DOHH2 (cell line): ENCODE data around the gene PLXNB3.

ENCODE experiments used
- H3F3A ChIP-seq: fragments of 200-600 bp; sonication (generic), shearing (Covaris generic); 2 replicates; pipeline ENCODE4 v1.6.0; 2016; ENCODE audit warnings: antibody characterized with exemption, mild to moderate bottlenecking; ENCODE audit not compliant: control insufficient read depth, insufficient read depth
- H3K27ac ChIP-seq: fragments of 200-600 bp; sonication (generic); 2 replicates; pipeline ENCODE4 v1.5.1; 2014; ENCODE audit warnings: low read depth, mild to moderate bottlenecking, low read length, moderate library complexity
- H3K27me3 ChIP-seq: fragments of 200-600 bp; sonication (generic); 2 replicates; pipeline ENCODE4 v1.6.1; 2014; ENCODE audit warnings: mild to moderate bottlenecking, low read length, mixed read lengths; ENCODE audit not compliant: control insufficient read depth
- H3K36me3 ChIP-seq: fragments of 200-600 bp; sonication (generic); 2 replicates; pipeline ENCODE4 v1.6.1; 2014; ENCODE audit warnings: mild to moderate bottlenecking, low read length, moderate library complexity, mixed read lengths; ENCODE audit not compliant: control insufficient read depth
- H3K4me1 ChIP-seq: fragments of 200-600 bp; sonication (generic); 2 replicates; pipeline ENCODE4 v1.6.1; 2014; ENCODE audit warnings: mild to moderate bottlenecking, low read length, mixed read lengths; ENCODE audit not compliant: control insufficient read depth
- H3K4me2 ChIP-seq: fragments of 200-600 bp; sonication (generic); 2 replicates; pipeline ENCODE4 v1.6.0; 2014; ENCODE audit warnings: mild to moderate bottlenecking, low read length, moderate library complexity
- H3K4me3 ChIP-seq: fragments of 200-600 bp; sonication (generic); 2 replicates; pipeline ENCODE4 v1.5.1; 2014; ENCODE audit warnings: mild to moderate bottlenecking, low read length, mixed read lengths
- H3K79me2 ChIP-seq: fragments of 200-600 bp; sonication (generic); 2 replicates; pipeline ENCODE4 v1.6.1; 2014; ENCODE audit warnings: mild to moderate bottlenecking, low read length, mixed read lengths; ENCODE audit not compliant: control insufficient read depth
- H3K9me2 ChIP-seq: fragments of 200-600 bp; sonication (generic); replicated peaks from 2 replicates; pipeline ENCODE4 v1.6.1; 2014; ENCODE audit warnings: mild to moderate bottlenecking, low read length, mixed read lengths; ENCODE audit not compliant: control insufficient read depth
- H3K9me3 ChIP-seq: fragments of 200-600 bp; sonication (generic); 2 replicates; pipeline ENCODE4 v1.6.1; 2014; ENCODE audit warnings: antibody characterized with exemption, low read length, mixed read lengths; ENCODE audit not compliant: control insufficient read depth, insufficient read depth
- H4K20me1 ChIP-seq: fragments of 200-600 bp; sonication (generic); 2 replicates; pipeline ENCODE4 v1.6.0; 2014; ENCODE audit warnings: low read depth, mild to moderate bottlenecking, antibody characterized with exemption, low read length, moderate library complexity; ENCODE audit not compliant: control insufficient read depth, insufficient read depth
- EZH2phosphoT487 ChIP-seq: fragments of 200-600 bp; sonication (generic); IDR thresholded peaks from 2 replicates; pipeline ENCODE4 v1.6.1; 2017; ENCODE audit warnings: borderline replicate concordance, mild to moderate bottlenecking, antibody characterized with exemption, low read length, moderate library complexity, mixed read lengths
- TF ChIP-seq, protein P1 (sequence below): fragments of 200-600 bp; sonication (generic); IDR thresholded peaks from one replicate; pipeline ENCODE4 v1.5.1; 2014; ENCODE audit warnings: antibody characterized with exemption, mild to moderate bottlenecking, low read depth, low read length; ENCODE audit not compliant: poor library complexity, severe bottlenecking

PLXNB3 gene

DNA sequence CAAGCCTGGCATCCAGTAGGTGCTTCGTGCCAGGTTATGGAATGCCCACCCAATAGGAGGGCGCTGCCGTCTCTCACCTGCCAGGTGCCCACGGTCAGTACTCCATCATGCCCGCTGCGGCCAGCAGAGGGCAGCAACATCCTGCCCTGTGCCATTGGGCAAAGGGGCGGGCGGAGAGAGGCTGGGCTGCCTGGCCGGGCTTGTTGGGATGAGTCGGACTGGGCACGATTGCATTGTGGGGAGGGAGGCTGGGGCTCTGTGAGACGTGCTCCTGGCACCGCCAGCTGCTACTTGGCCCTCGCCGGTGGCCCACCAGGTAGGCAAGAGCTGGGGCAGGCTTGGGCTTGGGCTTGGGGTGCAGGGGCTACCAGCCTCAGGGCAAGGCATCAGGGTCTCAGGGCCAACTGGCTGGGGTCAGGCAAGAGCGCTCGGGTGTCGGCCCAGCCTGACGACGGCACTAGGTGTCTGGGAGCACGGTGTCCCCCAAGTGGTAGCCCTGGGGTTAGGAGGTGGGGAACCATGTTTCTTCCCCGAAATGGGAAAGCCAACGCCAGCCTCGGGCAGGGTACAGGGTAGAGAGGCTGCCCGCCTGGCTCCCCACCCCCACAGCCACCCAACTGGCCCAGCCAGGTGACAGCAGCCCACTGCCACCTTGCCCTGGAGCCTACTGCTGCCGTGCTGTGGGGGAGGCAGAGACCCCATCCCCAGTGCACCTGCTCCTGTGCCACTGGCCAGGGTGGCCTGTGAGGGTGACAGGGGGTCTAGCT is at the start of gene PLXNB3:
Gene PLXNB3, plus strand, starts transcription at position 261 of the 767 bp plus-strand sequence. CDS start 1,287 bp downstream, outside the sequence.
- H3K79me2 ChIP-seq, result no peaks in the 10 kb centered on the region
- no peak within 1 kb of the TSS for H3K27ac ChIP-seq
- no peak for TF ChIP-seq EZH2phosphoT487
- TF ChIP-seq, protein P1, sequence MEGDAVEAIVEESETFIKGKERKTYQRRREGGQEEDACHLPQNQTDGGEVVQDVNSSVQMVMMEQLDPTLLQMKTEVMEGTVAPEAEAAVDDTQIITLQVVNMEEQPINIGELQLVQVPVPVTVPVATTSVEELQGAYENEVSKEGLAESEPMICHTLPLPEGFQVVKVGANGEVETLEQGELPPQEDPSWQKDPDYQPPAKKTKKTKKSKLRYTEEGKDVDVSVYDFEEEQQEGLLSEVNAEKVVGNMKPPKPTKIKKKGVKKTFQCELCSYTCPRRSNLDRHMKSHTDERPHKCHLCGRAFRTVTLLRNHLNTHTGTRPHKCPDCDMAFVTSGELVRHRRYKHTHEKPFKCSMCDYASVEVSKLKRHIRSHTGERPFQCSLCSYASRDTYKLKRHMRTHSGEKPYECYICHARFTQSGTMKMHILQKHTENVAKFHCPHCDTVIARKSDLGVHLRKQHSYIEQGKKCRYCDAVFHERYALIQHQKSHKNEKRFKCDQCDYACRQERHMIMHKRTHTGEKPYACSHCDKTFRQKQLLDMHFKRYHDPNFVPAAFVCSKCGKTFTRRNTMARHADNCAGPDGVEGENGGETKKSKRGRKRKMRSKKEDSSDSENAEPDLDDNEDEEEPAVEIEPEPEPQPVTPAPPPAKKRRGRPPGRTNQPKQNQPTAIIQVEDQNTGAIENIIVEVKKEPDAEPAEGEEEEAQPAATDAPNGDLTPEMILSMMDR, result peak; percentile 83
- no peaks in the 10 kb centered on the region for H3K27me3 ChIP-seq
- no peaks in the 10 kb centered on the region for H3K9me2 ChIP-seq
- H3K36me3 ChIP-seq, result no peaks in the 10 kb centered on the region
- H4K20me1 ChIP-seq, result no peaks in the 10 kb centered on the region
- peaks cover 3% of the 10 kb centered on the region; the same call in 1 of the 2 replicates for H3K4me1 ChIP-seq
- no peaks in the 10 kb centered on the region for H3K9me3 ChIP-seq
- H3K4me2 ChIP-seq, result no peak within 1 kb of the TSS
- H3K4me3 ChIP-seq, result no peak within 1 kb of the TSS
- H3F3A ChIP-seq, result no peaks in the 10 kb centered on the region

DNA sequence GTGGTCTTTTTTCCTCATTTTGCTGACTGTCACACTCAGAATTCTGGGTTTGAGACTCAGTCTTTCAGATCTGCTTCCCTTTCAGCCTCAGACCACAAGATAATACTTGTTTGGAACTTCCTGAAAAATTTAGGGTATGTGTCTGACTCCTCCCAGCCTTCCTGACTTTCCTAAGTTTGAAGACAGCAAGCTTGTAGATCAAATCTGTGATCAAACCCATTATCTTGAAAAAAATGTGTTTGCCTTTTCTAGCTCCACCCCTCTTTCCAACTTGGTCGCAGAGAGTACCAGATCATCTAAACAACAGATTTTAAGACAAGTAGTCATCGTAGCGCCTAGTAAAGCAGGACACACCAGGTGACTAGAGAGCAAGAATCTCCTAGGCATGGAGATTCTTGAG is 49.8 kb upstream of the PLXNB3 start:
- Histone ChIP-seq H3K4me3 (no peak overlapping the region), H3K27me3 (no peaks in the 10 kb centered on the region), H3K27ac (no peak overlapping the region), H3K4me1 (no peaks in the 10 kb centered on the region), H4K20me1 (no peaks in the 10 kb centered on the region), H3K36me3 (peaks cover 22% of the 10 kb centered on the region), H3K9me2 (no peaks in the 10 kb centered on the region), H3K79me2 (no peaks in the 10 kb centered on the region), H3F3A (no peaks in the 10 kb centered on the region), H3K9me3 (no peaks in the 10 kb centered on the region), H3K4me2 (no peak overlapping the region)
- no peak for TF ChIP-seq EZH2phosphoT487
- TF ChIP-seq, protein P1, result no peak

DNA sequence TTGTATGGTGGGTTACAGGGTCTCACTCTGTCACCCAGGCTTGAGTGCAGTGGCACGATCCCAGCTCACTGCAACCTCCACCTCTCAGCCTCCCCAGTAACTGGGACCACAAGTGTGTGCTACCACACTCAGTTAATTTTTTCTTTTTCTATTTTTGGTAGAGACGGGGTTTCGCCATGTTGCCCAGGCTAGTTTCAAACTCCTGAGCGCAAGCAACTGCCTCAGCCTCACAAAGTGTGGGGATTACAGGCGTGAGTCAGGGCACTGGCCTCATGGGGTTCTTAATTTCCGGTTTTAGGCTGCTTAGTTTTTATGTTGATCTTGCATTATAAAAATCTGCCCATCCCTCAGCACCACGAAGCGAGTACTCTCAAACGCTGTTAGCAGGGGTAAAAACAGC is 46.6 kb upstream of the PLXNB3 start:
- Histone ChIP-seq H3K4me2 (no peak overlapping the region), H3K4me3 (no peak overlapping the region), H4K20me1 (no peaks in the 10 kb centered on the region; the same call in 1 of the 2 replicates), H3K27me3 (no peaks in the 10 kb centered on the region), H3F3A (no peaks in the 10 kb centered on the region), H3K27ac (no peak overlapping the region), H3K9me3 (no peaks in the 10 kb centered on the region), H3K9me2 (no peaks in the 10 kb centered on the region), H3K79me2 (peaks cover 8% of the 10 kb centered on the region), H3K4me1 (peaks cover 3% of the 10 kb centered on the region), H3K36me3 (peaks cover 43% of the 10 kb centered on the region)
- TF ChIP-seq, protein P1, result no peak
- no peak for TF ChIP-seq EZH2phosphoT487
